Epithelial cell of proximal tubule (primary cell): ENCODE results near the gene PIMREG. TPM values are rescaled to one million over a fixed set of nuclear protein-coding genes. Genes with fewer than 3 reads are reported as not detected.

Experiments used
- DNase-seq: peaks from one replicate; pipeline ENCODE4 v3.0.0-alpha.2; 2011; ENCODE audit warnings: low read depth
- H3K4me3 ChIP-seq: 2 replicates; pipeline ENCODE4 v1.5.1; 2011; ENCODE audit warnings: low read depth, mild to moderate bottlenecking, low read length
- total RNA-seq: library from RNA; depleted of rRNA; stranded (reverse); fragments of >200 nt; gene quantifications from 2 replicates; pipeline ENCODE4 v1.2.3, GENCODE V29; 2015
- TF ChIP-seq, protein P1 (sequence below): conservative IDR thresholded peaks from 2 replicates; pipeline ENCODE4 v1.5.1; 2012; ENCODE audit warnings: low read depth, mild to moderate bottlenecking, low read length

Gene PIMREG, protein sequence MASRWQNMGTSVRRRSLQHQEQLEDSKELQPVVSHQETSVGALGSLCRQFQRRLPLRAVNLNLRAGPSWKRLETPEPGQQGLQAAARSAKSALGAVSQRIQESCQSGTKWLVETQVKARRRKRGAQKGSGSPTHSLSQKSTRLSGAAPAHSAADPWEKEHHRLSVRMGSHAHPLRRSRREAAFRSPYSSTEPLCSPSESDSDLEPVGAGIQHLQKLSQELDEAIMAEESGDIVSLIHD
- total RNA-seq, result 65.1 and 74.3 TPM in 2 replicates

GRCh38 chr17:6443692-6444570 lies at the start of gene PIMREG:
TSS of gene PIMREG (plus strand) at chr17:6444455. CDS start at chr17:6445111, 656 bp downstream.
- TF ChIP-seq, protein P1, sequence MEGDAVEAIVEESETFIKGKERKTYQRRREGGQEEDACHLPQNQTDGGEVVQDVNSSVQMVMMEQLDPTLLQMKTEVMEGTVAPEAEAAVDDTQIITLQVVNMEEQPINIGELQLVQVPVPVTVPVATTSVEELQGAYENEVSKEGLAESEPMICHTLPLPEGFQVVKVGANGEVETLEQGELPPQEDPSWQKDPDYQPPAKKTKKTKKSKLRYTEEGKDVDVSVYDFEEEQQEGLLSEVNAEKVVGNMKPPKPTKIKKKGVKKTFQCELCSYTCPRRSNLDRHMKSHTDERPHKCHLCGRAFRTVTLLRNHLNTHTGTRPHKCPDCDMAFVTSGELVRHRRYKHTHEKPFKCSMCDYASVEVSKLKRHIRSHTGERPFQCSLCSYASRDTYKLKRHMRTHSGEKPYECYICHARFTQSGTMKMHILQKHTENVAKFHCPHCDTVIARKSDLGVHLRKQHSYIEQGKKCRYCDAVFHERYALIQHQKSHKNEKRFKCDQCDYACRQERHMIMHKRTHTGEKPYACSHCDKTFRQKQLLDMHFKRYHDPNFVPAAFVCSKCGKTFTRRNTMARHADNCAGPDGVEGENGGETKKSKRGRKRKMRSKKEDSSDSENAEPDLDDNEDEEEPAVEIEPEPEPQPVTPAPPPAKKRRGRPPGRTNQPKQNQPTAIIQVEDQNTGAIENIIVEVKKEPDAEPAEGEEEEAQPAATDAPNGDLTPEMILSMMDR, result no peak
- peak within 1 kb of the TSS; percentile 68 for H3K4me3 ChIP-seq
- no peak for DNase-seq

DNA sequence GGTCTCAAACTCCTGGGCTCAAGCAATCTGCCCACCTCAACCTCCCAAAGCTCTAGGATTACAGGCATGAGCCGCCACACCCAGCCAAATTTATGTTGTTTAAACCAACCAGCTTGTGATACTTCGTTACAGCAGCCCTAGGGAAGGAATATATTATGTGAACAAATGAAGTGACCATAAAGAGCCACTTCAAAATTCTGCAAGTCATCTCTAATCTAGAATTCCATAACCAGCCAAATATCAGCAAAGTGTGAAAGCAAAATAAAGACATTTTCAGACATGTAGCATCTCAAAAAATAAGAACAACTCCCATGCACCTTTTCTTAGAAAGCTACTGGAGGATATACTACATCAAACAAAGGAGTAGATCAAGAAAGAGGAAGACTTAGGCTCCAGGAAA lies 45.3 kb upstream of the PIMREG start:
- DNase-seq, result no peak
- no peak overlapping the region for H3K4me3 ChIP-seq
- TF ChIP-seq, protein P1, result no peak

- no peak for DNase-seq
- TF ChIP-seq, protein P1, result no peak
Observed at GRCh38 chr17:6402258-6402657, 42.0 kb upstream of the PIMREG start.

GRCh38 chr17:6408276-6408675 lies 36.0 kb upstream of the PIMREG start:
- no peak for DNase-seq
- TF ChIP-seq, protein P1, result no peak
- no peak overlapping the region for H3K4me3 ChIP-seq

More at GRCh38 chr17:6402258-6402657, 42.0 kb upstream of the PIMREG start:
- H3K4me3 ChIP-seq, result no peak overlapping the region

DNA sequence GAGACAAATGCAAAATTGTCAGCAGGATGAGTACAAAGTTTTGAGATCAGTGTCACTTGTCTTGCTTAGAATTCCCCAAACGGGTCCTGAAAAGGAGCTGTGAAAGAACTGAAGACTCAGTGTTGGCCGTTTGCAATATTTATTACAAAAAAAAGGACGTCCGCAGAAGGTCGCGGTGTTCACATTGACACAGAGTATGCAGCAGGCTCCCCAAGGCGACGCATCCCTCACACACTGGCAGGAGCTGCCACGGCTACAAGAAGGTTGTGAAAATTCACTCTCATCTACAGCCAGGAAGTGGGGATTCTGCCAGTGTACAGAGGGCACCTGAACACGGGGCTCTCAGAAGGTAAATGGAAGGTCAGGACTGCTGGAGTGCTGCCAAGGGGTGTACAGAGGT lies 35.5 kb upstream of the PIMREG start:
- TF ChIP-seq, protein P1, result no peak
- H3K4me3 ChIP-seq, result no peak overlapping the region
- DNase-seq, result no peak

DNA sequence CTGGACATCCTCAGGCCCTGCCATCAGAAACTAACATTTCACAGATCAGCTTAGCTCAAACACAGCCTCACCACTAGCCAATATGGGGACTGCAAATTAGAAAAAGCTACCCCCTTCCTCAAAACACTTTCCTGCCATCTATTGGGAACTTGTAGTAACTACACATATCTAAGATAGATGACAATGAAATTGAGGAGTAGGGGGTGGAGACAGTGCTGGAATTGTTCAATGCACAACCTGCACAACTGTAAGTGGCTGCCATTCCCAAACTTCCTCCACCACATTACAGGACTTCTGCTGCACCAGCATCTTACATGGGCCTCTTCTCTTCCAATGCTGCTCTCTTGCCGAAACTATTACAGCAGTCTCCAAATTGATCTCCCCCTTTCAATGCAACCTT lies 31.2 kb upstream of the PIMREG start:
- TF ChIP-seq, protein P1, result peak; percentile 65
- DNase-seq, result no peak
- H3K4me3 ChIP-seq, result no peak overlapping the region
